IMR-90 (cell line): ENCODE results near the gene PSMB3. TPM values are rescaled to one million over a fixed set of nuclear protein-coding genes. Genes with fewer than 3 reads are reported as not detected.

Experiments
- ATAC-seq: fragments of 200-7000 bp; cut with Tn5 transposase; 2 replicates; pipeline ENCODE4 v1.9.1; 2020; ENCODE audit warnings: low read depth, mild to moderate bottlenecking, moderate library complexity
- BruUV-seq: library from RNA; stranded (reverse); fragments of 400-500 nt; replicated peaks from 2 replicates; lab custom pipeline; 2021; lab: Mats Ljungman, UMichigan
- CTCF ChIA-PET: fragments of 300-600 bp; formaldehyde crosslinking; extraction: SDS; loops from one replicate; lab custom pipeline; 2021; ENCODE audit warnings: antibody characterized with exemption; lab: Yijun Ruan, JAX
- POLR2A ChIA-PET: fragments of 300-600 bp; sonication (Branson Sonifier 250); formaldehyde crosslinking; loops from one replicate; lab custom pipeline; 2022; ENCODE audit warnings: antibody characterized with exemption; ENCODE audit not compliant: unreplicated experiment; lab: Charles Lee
- DNase-seq: peaks from one replicate; pipeline ENCODE4 v3.0.0; 2013
- H2AFZ ChIP-seq: replicated peaks from 2 replicates; pipeline ENCODE3; 2013; ENCODE audit warnings: low read length, mild to moderate bottlenecking; ENCODE audit not compliant: poor library complexity
- H2AK5ac ChIP-seq: 2 replicates; pipeline ENCODE4 v1.6.1; 2013; ENCODE audit warnings: low read depth, low read length, inconsistent platforms
- H2AK9ac ChIP-seq: replicated peaks from 2 replicates; pipeline ENCODE3; 2013; ENCODE audit warnings: mild to moderate bottlenecking, low read depth, low read length, moderate library complexity; ENCODE audit not compliant: poor library complexity
- H2BK120ac ChIP-seq: 2 replicates; pipeline ENCODE4 v1.6.1; 2013; ENCODE audit warnings: low read depth, low read length, inconsistent platforms
- H2BK15ac ChIP-seq: 3 replicates; pipeline ENCODE4 v1.6.1; 2013; ENCODE audit warnings: low read depth, low read length, inconsistent platforms
- H2BK20ac ChIP-seq: 2 replicates; pipeline ENCODE4 v1.6.1; 2013; ENCODE audit warnings: low read depth, mild to moderate bottlenecking, inconsistent platforms, low read length, moderate library complexity
- H2BK5ac ChIP-seq: 2 replicates; pipeline ENCODE4 v1.6.1; 2013; ENCODE audit warnings: mild to moderate bottlenecking, low read depth, low read length, inconsistent platforms; ENCODE audit not compliant: poor library complexity, severe bottlenecking
- H3K14ac ChIP-seq: replicated peaks from 2 replicates; pipeline ENCODE4 v1.6.1; 2013; ENCODE audit warnings: low read depth, low read length, inconsistent platforms
- H3K18ac ChIP-seq: 2 replicates; pipeline ENCODE4 v1.6.1; 2013; ENCODE audit warnings: low read depth, low read length, control low read depth
- H3K23ac ChIP-seq: 2 replicates; pipeline ENCODE4 v1.6.1; 2013; ENCODE audit warnings: low read depth, low read length, inconsistent platforms
- H3K27ac ChIP-seq: 2 replicates; pipeline ENCODE4 v1.5.1; 2013; ENCODE audit warnings: mild to moderate bottlenecking, control low read depth, low read length; ENCODE audit not compliant: insufficient read depth
- H3K27me3 ChIP-seq: 2 replicates; pipeline ENCODE4 v1.6.1; 2013; ENCODE audit warnings: low read length; ENCODE audit not compliant: control insufficient read depth, insufficient read depth
- H3K36me3 ChIP-seq: 2 replicates; pipeline ENCODE4 v1.6.1; 2013; ENCODE audit warnings: low read length, mixed read lengths; ENCODE audit not compliant: control insufficient read depth, insufficient read depth
- H3K4ac ChIP-seq: 2 replicates; pipeline ENCODE4 v1.6.1; 2013; ENCODE audit warnings: low read depth, low read length, inconsistent platforms
- H3K4me1 ChIP-seq: 2 replicates; pipeline ENCODE4 v1.6.1; 2013; ENCODE audit warnings: low read length, mixed read lengths; ENCODE audit not compliant: control insufficient read depth, insufficient read depth
- H3K4me2 ChIP-seq: 2 replicates; pipeline ENCODE4 v1.6.1; 2013; ENCODE audit warnings: low read depth, mild to moderate bottlenecking, control low read depth, low read length, moderate library complexity
- H3K4me3 ChIP-seq: 2 replicates; pipeline ENCODE4 v1.5.1; 2013; ENCODE audit warnings: low read depth, mild to moderate bottlenecking, control low read depth, low read length, moderate library complexity; ENCODE audit not compliant: insufficient read depth
- H3K56ac ChIP-seq: 2 replicates; pipeline ENCODE4 v1.6.1; 2013; ENCODE audit warnings: low read length, inconsistent platforms; ENCODE audit not compliant: insufficient read depth; ENCODE audit errors: extremely low read depth
- H3K79me1 ChIP-seq, 2 experiments: 2 replicates each; pipeline ENCODE4 v1.6.1; 2013; ENCODE audit warnings: low read length in 2 of 2, inconsistent platforms in 1 of 2, low read depth in 1 of 2
- H3K9ac ChIP-seq: 2 replicates; pipeline ENCODE4 v1.6.1; 2013; ENCODE audit warnings: low read depth, low read length, control low read depth
- H3K9me1 ChIP-seq: 2 replicates; pipeline ENCODE4 v1.6.1; 2013; ENCODE audit warnings: low read length, inconsistent platforms; ENCODE audit not compliant: insufficient read depth
- H3K9me3 ChIP-seq: 2 replicates; pipeline ENCODE4 v1.6.1; 2013; ENCODE audit warnings: low read length; ENCODE audit not compliant: control insufficient read depth, insufficient read depth
- H4K20me1 ChIP-seq: 2 replicates; pipeline ENCODE4 v1.6.1; 2013; ENCODE audit warnings: low read length, inconsistent platforms; ENCODE audit not compliant: insufficient read depth
- H4K5ac ChIP-seq: 2 replicates; pipeline ENCODE4 v1.6.1; 2013; ENCODE audit warnings: mild to moderate bottlenecking, low read depth, low read length, control low read depth
- H4K8ac ChIP-seq, 2 experiments: 2 replicates each; pipeline ENCODE4 v1.6.1; 2013; ENCODE audit warnings: low read depth in 2 of 2, low read length in 2 of 2, control low read depth in 1 of 2, inconsistent platforms in 1 of 2
- H4K91ac ChIP-seq: 2 replicates; pipeline ENCODE4 v1.6.1; 2013; ENCODE audit warnings: low read depth, low read length, inconsistent platforms; ENCODE audit not compliant: insufficient read depth
- BHLHE40 ChIP-seq: fragments of 150-350 bp; IDR thresholded peaks from 2 replicates; pipeline ENCODE4 v1.6.1; 2016; ENCODE audit warnings: mild to moderate bottlenecking, low read depth, low read length
- CEBPB ChIP-seq: IDR thresholded peaks from 2 replicates; pipeline ENCODE4 v1.6.1; 2012; ENCODE audit warnings: low read depth, low read length, improper control_type of control experiment
- CHD1 ChIP-seq: IDR thresholded peaks from 2 replicates; pipeline ENCODE4 v1.6.1; 2012; ENCODE audit warnings: low read depth, low read length, improper control_type of control experiment
- CTCF ChIP-seq: conservative IDR thresholded peaks from 2 replicates; pipeline ENCODE4 v1.5.1; 2012; ENCODE audit warnings: mild to moderate bottlenecking, low read depth, low read length, improper control_type of control experiment
- FOS ChIP-seq: fragments of 150-350 bp; IDR thresholded peaks from 2 replicates; pipeline ENCODE4 v1.6.1; 2016; ENCODE audit warnings: low read depth, low read length
- MAFK ChIP-seq: IDR thresholded peaks from 2 replicates; pipeline ENCODE4 v1.6.1; 2012; ENCODE audit warnings: low read depth, low read length, improper control_type of control experiment
- MAZ ChIP-seq: IDR thresholded peaks from 2 replicates; pipeline ENCODE4 v1.6.1; 2012; ENCODE audit warnings: low read depth, mild to moderate bottlenecking, low read length, improper control_type of control experiment, moderate library complexity, borderline replicate concordance
- MXI1 ChIP-seq: IDR thresholded peaks from 2 replicates; pipeline ENCODE4 v1.6.1; 2012; ENCODE audit warnings: low read depth, mild to moderate bottlenecking, low read length, moderate library complexity, borderline replicate concordance
- NFE2L2 ChIP-seq: fragments of 150-350 bp; IDR thresholded peaks from 2 replicates; pipeline ENCODE4 v1.6.1; 2016; ENCODE audit warnings: low read depth, mild to moderate bottlenecking, low read length
- POLR2A ChIP-seq: IDR thresholded peaks from 2 replicates; pipeline ENCODE4 v1.6.1; 2012; ENCODE audit warnings: mild to moderate bottlenecking, low read depth, low read length
- RAD21 ChIP-seq: IDR thresholded peaks from 2 replicates; pipeline ENCODE4 v1.6.1; 2012; ENCODE audit warnings: low read length, improper control_type of control experiment
- RCOR1 ChIP-seq: IDR thresholded peaks from 2 replicates; pipeline ENCODE4 v1.6.1; 2012; ENCODE audit warnings: mild to moderate bottlenecking, low read length, improper control_type of control experiment; ENCODE audit not compliant: insufficient replicate concordance
- RFX5 ChIP-seq: IDR thresholded peaks from 2 replicates; pipeline ENCODE4 v1.8.0; 2012; ENCODE audit warnings: low read depth, mild to moderate bottlenecking, low read length, moderate library complexity
- SMC3 ChIP-seq: fragments of 150-350 bp; IDR thresholded peaks from 2 replicates; pipeline ENCODE4 v1.6.1; 2016; ENCODE audit warnings: low read depth, mild to moderate bottlenecking, antibody characterized with exemption, low read length, moderate library complexity
- USF2 ChIP-seq: fragments of 150-350 bp; IDR thresholded peaks from 2 replicates; pipeline ENCODE4 v1.6.1; 2017; ENCODE audit warnings: mild to moderate bottlenecking, antibody characterized with exemption, low read length, low read depth
- WGBS, 2 experiments: methylation state at CpG; one replicate each; pipeline versions ENCODE4 v1.1.5 to v1.1.7; 2013; ENCODE audit warnings: missing lambda C conversion rate in 2 of 2; ENCODE audit not compliant: insufficient read length in 1 of 2; ENCODE audit errors: extremely low coverage in 2 of 2; 5-methylcytosine and 5-hydroxymethylcytosine counted together
- dilution Hi-C: fragments of 300-500 bp; cut with HindIII; formaldehyde crosslinking; loops from one replicate; pipeline ENCODE4 v1.14.3; 2018; ENCODE audit warnings: low sequenced_read_pairs; ENCODE audit not compliant: unreplicated experiment
- in situ Hi-C: fragments of 300-500 bp; cut with MboI; formaldehyde crosslinking; loops from 3 replicates; pipeline ENCODE4 v1.14.3; 2019; ENCODE audit warnings: low sequenced_read_pairs, inconsistent platforms, mixed read lengths
- intact Hi-C: fragments of 100-400 bp; cut with micrococcal nuclease; formaldehyde crosslinking; loops from 2 replicates; pipeline ENCODE4 v1.10.0; 2022
- polyA plus RNA-seq, 3 experiments: library from polyadenylated mRNA; depleted of rRNA; stranded (reverse); fragments of >200 nt; gene quantifications; 2 replicates each; pipeline ENCODE4 v1.2.3, GENCODE V29; 2012; ENCODE audit warnings: low replicate concordance in 1 of 3
- total RNA-seq: library from RNA; depleted of rRNA; stranded (reverse); fragments of >200 nt; gene quantifications from 2 replicates; pipeline ENCODE4 v1.2.3, GENCODE V29; 2012
- TF ChIP-seq, protein P1 (sequence below): fragments of 150-350 bp; IDR thresholded peaks from 2 replicates; pipeline ENCODE4 v1.6.1; 2016; ENCODE audit warnings: low read depth, mild to moderate bottlenecking, low read length, moderate library complexity, borderline replicate concordance

Gene PSMB3
- total and polyA plus RNA-seq, 2 of the 4 experiments (the other 2 are of a cell fraction), result 480 to 828 TPM

DNA sequence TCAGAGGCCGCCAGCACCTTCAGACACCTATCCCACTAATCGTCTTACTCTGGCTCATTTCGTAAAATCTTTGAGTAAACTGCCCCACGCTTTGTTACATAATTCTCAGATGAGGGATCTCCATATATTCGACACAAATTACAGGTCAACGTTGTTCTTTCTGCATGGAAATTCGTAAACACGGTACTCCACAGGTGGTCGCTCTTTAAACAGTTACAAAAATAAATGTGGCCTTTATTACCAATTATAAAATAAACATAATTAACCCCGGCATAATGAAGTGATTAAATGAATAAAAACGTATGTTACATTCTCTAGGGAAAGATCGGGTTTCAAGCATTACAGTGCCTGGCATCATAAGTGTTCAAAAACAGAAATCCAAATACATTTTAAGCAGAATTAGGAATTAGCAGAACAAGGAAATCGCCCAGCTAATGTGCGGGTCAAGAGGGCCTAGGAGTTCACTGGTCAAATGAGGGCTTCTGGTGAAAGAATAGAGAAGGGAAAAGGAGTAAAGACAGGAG, 47.8 kb downstream of the PSMB3 start:
- Histone ChIP-seq H3K4me3 (peak overlapping the region; percentile 55), H2BK15ac (no peak overlapping the region), H3K4me2 (peak overlapping the region; percentile 83), H2AK9ac (peak overlapping the region; percentile 98), H3K56ac (no peak overlapping the region), H3K79me1 (peaks cover 6 to 41% of the 10 kb centered on the region in 2 experiments; a peak in 3 of 4 replicates), H3K27me3 (no peaks in the 10 kb centered on the region), H4K5ac (no peak overlapping the region), H3K9me3 (no peaks in the 10 kb centered on the region), H2AFZ (peak overlapping the region; percentile 97), H3K36me3 (peaks cover 28% of the 10 kb centered on the region), H4K91ac (no peak overlapping the region), H4K8ac (peak overlapping the region; percentile 11 to 32; a peak in 2 of 4 replicates), H2BK5ac (no peak overlapping the region), H3K4ac (no peak overlapping the region), H2BK120ac (no peak overlapping the region), H4K20me1 (peaks cover 33% of the 10 kb centered on the region), H2BK20ac (no peak overlapping the region), H2AK5ac (peak overlapping the region; percentile 83; the same call in 1 of the 2 replicates), H3K9me1 (peaks cover 22% of the 10 kb centered on the region), H3K4me1 (peaks cover 13% of the 10 kb centered on the region), H3K23ac (no peak overlapping the region), H3K9ac (no peak overlapping the region), H3K27ac (no peak overlapping the region), H3K14ac (no peak overlapping the region), H3K18ac (no peak overlapping the region)
- in situ Hi-C loops (no loop called here), intact Hi-C loops (loop anchor here (1.0 kb wide), 1 partner anchor 25 kb away; the partner anchor contains the start of gene CWC25), dilution Hi-C loops (no loop called here)
- no peak for ATAC-seq
- no TSS peak for BruUV-seq
- POLR2A ChIA-PET, result no interaction called here
- CTCF ChIA-PET, result no interaction called here
- WGBS, 2 experiments, result 49% methylated on average over 3 of the region's 14 CpGs; no CpG with 5 or more reads in 1 of the 2 experiments
- DNase-seq, result no peak
- TF ChIP-seq CTCF (no peak), MAFK (no peak), RCOR1 (no peak), BHLHE40 (no peak), RAD21 (no peak), SMC3 (no peak), FOS (no peak), MAZ (no peak), POLR2A (no peak), CEBPB (no peak), CHD1 (no peak), NFE2L2 (no peak), MXI1 (no peak), USF2 (no peak), RFX5 (no peak)
- TF ChIP-seq, protein P1, sequence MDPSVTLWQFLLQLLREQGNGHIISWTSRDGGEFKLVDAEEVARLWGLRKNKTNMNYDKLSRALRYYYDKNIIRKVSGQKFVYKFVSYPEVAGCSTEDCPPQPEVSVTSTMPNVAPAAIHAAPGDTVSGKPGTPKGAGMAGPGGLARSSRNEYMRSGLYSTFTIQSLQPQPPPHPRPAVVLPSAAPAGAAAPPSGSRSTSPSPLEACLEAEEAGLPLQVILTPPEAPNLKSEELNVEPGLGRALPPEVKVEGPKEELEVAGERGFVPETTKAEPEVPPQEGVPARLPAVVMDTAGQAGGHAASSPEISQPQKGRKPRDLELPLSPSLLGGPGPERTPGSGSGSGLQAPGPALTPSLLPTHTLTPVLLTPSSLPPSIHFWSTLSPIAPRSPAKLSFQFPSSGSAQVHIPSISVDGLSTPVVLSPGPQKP, result no peak
